OCI-LY7 (cell line): Measurements from ENCODE around the gene NAV2.

Source experiments
- CTCF ChIP-seq: fragments of 200-600 bp; sonication (generic); conservative IDR thresholded peaks from 2 replicates; pipeline ENCODE4 v1.5.1; 2014; ENCODE audit warnings: mild to moderate bottlenecking, antibody characterized with exemption, low read length, moderate library complexity, mixed read lengths
- EZH2phosphoT487 ChIP-seq: fragments of 200-600 bp; sonication (generic); IDR thresholded peaks from 2 replicates; pipeline ENCODE4 v1.6.1; 2018; ENCODE audit warnings: low read depth, borderline replicate concordance, mild to moderate bottlenecking, mixed run types, antibody characterized with exemption, low read length, moderate library complexity, mixed read lengths

DNA sequence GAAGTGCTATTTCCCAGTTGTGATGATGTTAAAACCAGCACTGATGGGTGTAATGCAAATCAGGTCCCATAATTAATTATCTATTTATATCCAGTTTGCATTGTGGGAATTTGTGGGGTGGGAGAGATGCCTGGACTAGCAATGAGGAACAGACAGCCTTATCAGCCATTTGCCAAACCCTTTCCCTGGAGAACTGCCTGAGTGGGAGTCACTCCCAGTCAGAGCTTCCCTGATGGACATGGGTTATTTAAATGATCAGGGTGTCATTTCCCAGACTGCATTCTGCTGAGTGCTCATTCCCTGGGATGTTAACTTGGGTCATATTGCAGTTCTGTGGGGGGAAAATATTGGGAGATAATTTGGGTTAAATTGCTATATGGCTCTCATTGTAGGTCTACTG is 168.5 kb downstream of the NAV2 start:
- TF ChIP-seq CTCF, result no peak
- TF ChIP-seq EZH2phosphoT487, result no peak
